CD14-positive monocyte (primary cell): Measurements from ENCODE around the gene TUBA3C. TPM values are rescaled to one million over a fixed set of nuclear protein-coding genes. Genes with fewer than 3 reads are reported as not detected.

Experiments
- DNase-seq, 3 donors: peaks; one replicate each; pipeline ENCODE4 v3.0.0-alpha.2; 2011 to 2022
- H2AFZ ChIP-seq: 2 replicates; pipeline ENCODE4 v1.6.0; 2012; ENCODE audit warnings: mild to moderate bottlenecking, low read depth, low read length, inconsistent platforms; ENCODE audit not compliant: insufficient read depth, poor library complexity, severe bottlenecking
- H3K27ac ChIP-seq, 2 donors: 1 replicate in 1 of 2; 2 replicates in 1 of 2; pipeline ENCODE4 v1.5.1; 2012 to 2013; ENCODE audit warnings: low read length in 2 of 2, control low read depth in 1 of 2, inconsistent platforms in 1 of 2, low read depth in 1 of 2, mild to moderate bottlenecking in 1 of 2
- H3K27me3 ChIP-seq, 2 donors: one replicate each; pipeline versions ENCODE4 v1.6.0 to v1.6.1; 2011 to 2013; ENCODE audit warnings: low read length in 2 of 2; ENCODE audit not compliant: control insufficient read depth in 2 of 2, insufficient read depth in 2 of 2
- H3K36me3 ChIP-seq, 2 donors: replicated peaks in 1 of 2; 1 replicate in 1 of 2; 2 replicates in 1 of 2; pipeline versions ENCODE4 v1.5.1 to v1.6.1; 2012 to 2013; ENCODE audit warnings: low read length in 2 of 2, control low read depth in 1 of 2, inconsistent platforms in 1 of 2, mild to moderate bottlenecking in 1 of 2; ENCODE audit not compliant: insufficient read depth in 2 of 2, control insufficient read depth in 1 of 2
- H3K4me1 ChIP-seq, 2 donors: 1 replicate in 1 of 2; 2 replicates in 1 of 2; pipeline versions ENCODE4 v1.5.1 to v1.6.1; 2012 to 2013; ENCODE audit warnings: low read length in 2 of 2, control low read depth in 1 of 2, inconsistent platforms in 1 of 2, mild to moderate bottlenecking in 1 of 2, moderate library complexity in 1 of 2; ENCODE audit not compliant: insufficient read depth in 2 of 2, control insufficient read depth in 1 of 2
- H3K4me2 ChIP-seq: replicated peaks from 2 replicates; pipeline ENCODE3; 2012; ENCODE audit warnings: low read length, moderate library complexity, mild to moderate bottlenecking; ENCODE audit not compliant: poor library complexity, severe bottlenecking; ENCODE audit errors: extremely low read depth
- H3K4me3 ChIP-seq, 3 experiments: fragments of 200-600 bp in 1 of 3; sonication (generic) in 1 of 3; replicated peaks in 1 of 3; 1 replicate in 2 of 3; 2 replicates in 1 of 3; pipeline ENCODE4 v1.5.1; 2011 to 2013; ENCODE audit warnings: low read length in 3 of 3, mild to moderate bottlenecking in 3 of 3, control low read depth in 2 of 3, low read depth in 2 of 3, inconsistent platforms in 1 of 3, moderate library complexity in 1 of 3
- H3K79me2 ChIP-seq: 2 replicates; pipeline ENCODE4 v1.6.0; 2012; ENCODE audit warnings: mild to moderate bottlenecking, control low read depth, inconsistent platforms, low read length, moderate library complexity; ENCODE audit not compliant: insufficient read depth
- H3K9ac ChIP-seq: 2 replicates; pipeline ENCODE4 v1.6.0; 2017; ENCODE audit warnings: low read length, mild to moderate bottlenecking; ENCODE audit not compliant: insufficient read depth, poor library complexity, severe bottlenecking
- H3K9me3 ChIP-seq, 2 donors: replicated peaks in 1 of 2; 1 replicate in 1 of 2; 2 replicates in 1 of 2; pipeline versions ENCODE4 v1.5.1 to v1.6.1; 2012 to 2013; ENCODE audit warnings: low read length in 2 of 2, control low read depth in 1 of 2; ENCODE audit not compliant: control insufficient read depth in 1 of 2, insufficient read depth in 1 of 2
- H4K20me1 ChIP-seq: 2 replicates; pipeline ENCODE4 v1.6.0; 2012; ENCODE audit warnings: mild to moderate bottlenecking, low read length, control low read depth, moderate library complexity; ENCODE audit not compliant: insufficient read depth
- H3K27ac Mint-ChIP-seq, 7 donors: one replicate each; pipeline ENCODE4 v1.8.0; 2020; ENCODE audit warnings: mild to moderate bottlenecking in 7 of 7, mixed read lengths in 7 of 7, moderate library complexity in 6 of 7, inconsistent platforms in 2 of 7
- H3K27me3 Mint-ChIP-seq, 3 donors: one replicate each; pipeline ENCODE4 v1.8.0; 2021 to 2022; ENCODE audit warnings: low read depth in 3 of 3, mild to moderate bottlenecking in 3 of 3, mixed read lengths in 3 of 3, moderate library complexity in 3 of 3, inconsistent platforms in 1 of 3
- H3K36me3 Mint-ChIP-seq, 2 donors: one replicate each; pipeline ENCODE4 v1.8.0; 2020; ENCODE audit warnings: mixed read lengths in 2 of 2, inconsistent platforms in 1 of 2, mild to moderate bottlenecking in 1 of 2
- H3K4me1 Mint-ChIP-seq: one replicate; pipeline ENCODE4 v1.8.0; 2020; ENCODE audit warnings: mild to moderate bottlenecking, mixed read lengths
- H3K4me3 Mint-ChIP-seq, 2 donors: one replicate each; pipeline ENCODE4 v1.8.0; 2020; ENCODE audit warnings: mild to moderate bottlenecking in 2 of 2, mixed read lengths in 2 of 2, moderate library complexity in 1 of 2
- H3K9me3 Mint-ChIP-seq, 7 donors: one replicate each; pipeline ENCODE4 v1.8.0; 2020 to 2022; ENCODE audit warnings: mixed read lengths in 7 of 7, mild to moderate bottlenecking in 6 of 7, moderate library complexity in 6 of 7, inconsistent platforms in 2 of 7
- WGBS: methylation state at CpG from one replicate; pipeline ENCODE4 v1.1.5; 2013; ENCODE audit warnings: missing lambda C conversion rate; ENCODE audit not compliant: insufficient coverage; 5-methylcytosine and 5-hydroxymethylcytosine counted together
- intact Hi-C, 2 donors: fragments of 100-400 bp; cut with micrococcal nuclease; formaldehyde crosslinking; loops; one replicate each; pipeline versions ENCODE4 v1.15.0 to v1.15.1; 2023
- polyA plus RNA-seq, 3 donors: library from polyadenylated mRNA; depleted of rRNA in 1 of 3; unstranded in 2 of 3; stranded (reverse) in 1 of 3; fragments of 300-500 nt in 2 of 3; fragments of >200 nt in 1 of 3; fragmentation: Illumina TruSeq in 2 of 3; gene quantifications; 1 replicate in 2 of 3; 2 replicates in 1 of 3; pipeline ENCODE4 v1.2.3, GENCODE V29; 2012 to 2021
- TF ChIP-seq, protein P1 (sequence below): fragments of 200-600 bp; IDR thresholded peaks from one replicate; pipeline ENCODE4 v1.8.0; 2022; ENCODE audit warnings: antibody characterized with exemption, mild to moderate bottlenecking

Gene TUBA3C
- polyA plus RNA-seq, 3 donors, result not detected

DNA sequence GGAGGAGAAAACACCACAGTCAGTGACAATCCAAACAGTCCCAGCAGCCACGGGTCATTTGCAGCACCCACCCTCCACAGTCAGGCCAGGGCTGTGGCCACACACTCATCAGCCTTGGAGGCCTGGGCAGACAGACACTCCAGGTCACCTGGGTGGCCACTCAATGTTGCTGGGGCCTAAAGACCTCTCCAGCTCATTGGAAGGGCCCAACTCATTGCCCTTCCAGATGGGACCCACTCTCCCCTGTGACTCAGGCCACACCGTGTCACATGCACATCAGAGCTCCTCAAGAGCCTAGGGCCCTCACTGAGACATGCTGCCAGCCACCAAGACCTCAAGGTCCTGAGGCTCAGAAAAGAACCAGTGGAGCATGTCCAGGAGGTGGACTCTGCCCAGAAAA is 22.4 kb downstream of the TUBA3C start:
- no peak overlapping the region for H3K4me3 Mint-ChIP-seq
- no peak overlapping the region for H3K4me3 ChIP-seq
- H3K27ac Mint-ChIP-seq, result no peak overlapping the region
- no peaks in the 10 kb centered on the region for H3K36me3 ChIP-seq
- intact Hi-C loops, result no loop called here
- H3K4me1 Mint-ChIP-seq, result no peaks in the 10 kb centered on the region
- H2AFZ ChIP-seq, result no peak overlapping the region
- H3K27me3 Mint-ChIP-seq, result peaks cover 0 to 3% (median 0%) of the 10 kb centered on the region in 3 donors
- no peak overlapping the region for H3K4me2 ChIP-seq
- no peaks in the 10 kb centered on the region for H4K20me1 ChIP-seq
- H3K9ac ChIP-seq, result no peak overlapping the region
- DNase-seq, result no peak
- TF ChIP-seq, protein P1, sequence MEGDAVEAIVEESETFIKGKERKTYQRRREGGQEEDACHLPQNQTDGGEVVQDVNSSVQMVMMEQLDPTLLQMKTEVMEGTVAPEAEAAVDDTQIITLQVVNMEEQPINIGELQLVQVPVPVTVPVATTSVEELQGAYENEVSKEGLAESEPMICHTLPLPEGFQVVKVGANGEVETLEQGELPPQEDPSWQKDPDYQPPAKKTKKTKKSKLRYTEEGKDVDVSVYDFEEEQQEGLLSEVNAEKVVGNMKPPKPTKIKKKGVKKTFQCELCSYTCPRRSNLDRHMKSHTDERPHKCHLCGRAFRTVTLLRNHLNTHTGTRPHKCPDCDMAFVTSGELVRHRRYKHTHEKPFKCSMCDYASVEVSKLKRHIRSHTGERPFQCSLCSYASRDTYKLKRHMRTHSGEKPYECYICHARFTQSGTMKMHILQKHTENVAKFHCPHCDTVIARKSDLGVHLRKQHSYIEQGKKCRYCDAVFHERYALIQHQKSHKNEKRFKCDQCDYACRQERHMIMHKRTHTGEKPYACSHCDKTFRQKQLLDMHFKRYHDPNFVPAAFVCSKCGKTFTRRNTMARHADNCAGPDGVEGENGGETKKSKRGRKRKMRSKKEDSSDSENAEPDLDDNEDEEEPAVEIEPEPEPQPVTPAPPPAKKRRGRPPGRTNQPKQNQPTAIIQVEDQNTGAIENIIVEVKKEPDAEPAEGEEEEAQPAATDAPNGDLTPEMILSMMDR, result no peak
- no peaks in the 10 kb centered on the region for H3K36me3 Mint-ChIP-seq
- H3K9me3 Mint-ChIP-seq, result peaks cover 21 to 78% (median 42%) of the 10 kb centered on the region in 7 donors
- WGBS, result 92% methylated on average over 2 of the region's 2 CpGs
- H3K27ac ChIP-seq, result no peak overlapping the region
- no peaks in the 10 kb centered on the region for H3K4me1 ChIP-seq
- H3K27me3 ChIP-seq, result no peaks in the 10 kb centered on the region
- peaks cover 60 to 82% of the 10 kb centered on the region in 2 donors for H3K9me3 ChIP-seq
- H3K79me2 ChIP-seq, result no peaks in the 10 kb centered on the region

DNA sequence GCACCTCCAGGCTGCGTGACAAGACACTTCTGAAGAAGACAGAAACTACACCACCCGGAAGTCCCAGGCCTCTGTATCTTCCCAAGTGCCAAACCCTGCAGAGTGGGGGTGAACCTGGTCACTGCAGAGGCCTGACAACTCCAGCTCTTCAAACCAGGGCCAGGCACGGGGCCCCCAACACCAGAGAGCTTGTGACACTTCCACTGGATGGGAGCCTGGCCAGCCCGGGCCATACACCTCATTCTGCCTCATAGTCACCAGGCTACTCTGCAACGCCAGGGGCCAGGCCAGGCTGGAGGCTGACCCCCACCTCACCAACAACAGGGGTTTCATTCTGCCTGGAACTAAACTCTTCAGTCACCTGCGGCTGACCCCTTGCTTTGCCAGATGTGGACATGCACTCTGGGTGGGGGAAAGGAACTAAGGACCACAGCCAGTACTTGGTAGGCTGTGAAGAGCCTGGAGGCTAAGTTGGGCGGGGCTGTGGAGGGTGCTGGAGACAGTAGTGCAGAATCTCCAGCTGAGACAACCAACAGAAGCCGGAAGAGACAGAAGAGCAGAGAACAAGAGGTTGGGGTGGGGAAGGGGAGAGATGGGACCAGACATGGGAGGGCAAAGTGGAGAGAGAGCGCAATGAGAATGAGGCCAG is 23.0 kb downstream of the TUBA3C start:
- Mint-ChIP-seq H3K9me3 (peaks cover 18 to 74% (median 43%) of the 10 kb centered on the region in 7 donors), H3K27ac (no peak overlapping the region), H3K27me3 (peaks cover 0 to 3% (median 0%) of the 10 kb centered on the region in 3 donors), H3K4me3 (no peak overlapping the region), H3K4me1 (no peaks in the 10 kb centered on the region), H3K36me3 (no peaks in the 10 kb centered on the region)
- H3K27me3 ChIP-seq, result no peaks in the 10 kb centered on the region
- TF ChIP-seq, protein P1, result no peak
- no peaks in the 10 kb centered on the region for H3K4me1 ChIP-seq
- no peaks in the 10 kb centered on the region for H3K36me3 ChIP-seq
- peaks cover 65 to 82% of the 10 kb centered on the region in 2 donors for H3K9me3 ChIP-seq
- 83% methylated on average over 7 of the region's 9 CpGs for WGBS
- no peak for DNase-seq
- H3K4me2 ChIP-seq, result no peak overlapping the region
- H3K4me3 ChIP-seq, result no peak overlapping the region
- H2AFZ ChIP-seq, result no peak overlapping the region
- no peak overlapping the region for H3K27ac ChIP-seq
- H4K20me1 ChIP-seq, result no peaks in the 10 kb centered on the region
- no peak overlapping the region for H3K9ac ChIP-seq
- intact Hi-C loops, result no loop called here
- H3K79me2 ChIP-seq, result no peaks in the 10 kb centered on the region
